ENCODE measurements around the gene SERINC2.
"Not testable (repeated sequence)": the region's sequence is repeated elsewhere in the genome, so short reads cannot be mapped to it uniquely, and the experiment has no call there.

The SERINC2 gene

GRCh38 chr1:31435471-31436409 lies 22.7 kb downstream of the SERINC2 start:
- no peak for DNase-seq

GRCh38 chr1:31436596-31437432 lies 23.8 kb downstream of the SERINC2 start:
- no peak for DNase-seq

GRCh38 chr1:31437433-31438037 lies 24.5 kb downstream of the SERINC2 start:
- no peak for DNase-seq

- no peak for DNase-seq
Measured at GRCh38 chr1:31439276-31439675, 26.3 kb downstream of the SERINC2 start.

GRCh38 chr1:31441073-31441472 lies 28.1 kb downstream of the SERINC2 start:
- DNase-seq: peak; percentile 56

- no peak for DNase-seq
Measured at GRCh38 chr1:31441558-31441957, 28.5 kb downstream of the SERINC2 start.

GRCh38 chr1:31441970-31442647 lies 29.1 kb downstream of the SERINC2 start:
- DNase-seq: no peak

- DNase-seq: no peak
Measured at GRCh38 chr1:31442648-31442994, 29.6 kb downstream of the SERINC2 start.

GRCh38 chr1:31443673-31444072 lies 30.7 kb downstream of the SERINC2 start:
- no peak for DNase-seq

- DNase-seq: no peak
Measured at GRCh38 chr1:31444725-31445448, 31.9 kb downstream of the SERINC2 start.

- no peak for DNase-seq
Measured at GRCh38 chr1:31445951-31446350, 32.9 kb downstream of the SERINC2 start.

GRCh38 chr1:31447210-31447609 lies 34.2 kb downstream of the SERINC2 start:
- DNase-seq: peak; percentile 81

GRCh38 chr1:31453384-31454079 lies 40.5 kb downstream of the SERINC2 start:
- DNase-seq: no peak

GRCh38 chr1:31458287-31458896 lies 45.4 kb downstream of the SERINC2 start:
- DNase-seq: no peak

GRCh38 chr1:31460027-31460426 lies 47.0 kb downstream of the SERINC2 start:
- DNase-seq: peak; percentile 48

GRCh38 chr1:31467005-31467674 lies 54.1 kb downstream of the SERINC2 start:
- no peak for DNase-seq

GRCh38 chr1:31470794-31471315 lies 57.8 kb downstream of the SERINC2 start:
- DNase-seq: no peak

GRCh38 chr1:31471452-31472313 lies 58.7 kb downstream of the SERINC2 start:
- DNase-seq: not testable (repeated sequence)

GRCh38 chr1:31472314-31472651 lies 59.3 kb downstream of the SERINC2 start:
- not testable (repeated sequence) for DNase-seq
